ENCODE data around the gene SLC25A26.

Gene SLC25A26

DNA sequence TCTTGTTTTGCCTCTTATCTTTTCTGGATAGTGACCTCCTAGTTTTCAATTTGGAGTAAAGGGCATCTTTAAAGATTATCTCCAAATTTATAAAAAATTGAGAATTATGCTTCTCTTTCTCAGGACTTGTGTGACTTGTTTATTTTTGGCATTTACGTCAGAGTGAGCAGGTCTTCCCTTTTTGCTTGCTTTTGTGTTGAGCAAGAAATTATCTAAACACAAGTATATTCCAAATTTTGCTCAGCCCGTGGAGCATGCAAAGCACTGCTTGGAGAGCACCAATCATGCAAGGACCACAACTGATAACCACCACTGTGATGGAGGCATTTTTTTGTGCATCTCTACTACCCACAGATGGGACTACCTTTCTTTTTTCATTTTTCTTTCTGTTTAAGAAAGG lies 7.1 kb downstream of the SLC25A26 start:
- no peak for DNase-seq

DNA sequence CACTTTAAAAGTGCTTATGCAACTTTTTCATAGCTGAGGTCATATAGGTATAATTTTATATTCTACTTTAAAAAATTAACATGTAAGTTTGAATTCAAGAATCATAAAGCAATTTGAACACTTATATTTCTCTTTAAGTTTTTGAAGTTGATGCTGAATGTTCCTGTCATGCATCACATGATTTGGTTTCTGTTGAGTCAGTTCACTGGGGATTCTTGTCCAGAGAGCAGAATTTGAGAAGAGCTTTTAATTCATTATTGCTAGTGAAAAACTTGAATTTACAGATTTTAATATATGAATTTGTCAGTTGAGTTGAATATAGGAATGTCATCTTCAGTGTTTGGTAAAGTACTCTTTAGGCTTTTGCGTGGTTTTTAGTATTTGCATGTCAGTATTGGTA lies 7.9 kb downstream of the SLC25A26 start:
- no peak for DNase-seq

DNA sequence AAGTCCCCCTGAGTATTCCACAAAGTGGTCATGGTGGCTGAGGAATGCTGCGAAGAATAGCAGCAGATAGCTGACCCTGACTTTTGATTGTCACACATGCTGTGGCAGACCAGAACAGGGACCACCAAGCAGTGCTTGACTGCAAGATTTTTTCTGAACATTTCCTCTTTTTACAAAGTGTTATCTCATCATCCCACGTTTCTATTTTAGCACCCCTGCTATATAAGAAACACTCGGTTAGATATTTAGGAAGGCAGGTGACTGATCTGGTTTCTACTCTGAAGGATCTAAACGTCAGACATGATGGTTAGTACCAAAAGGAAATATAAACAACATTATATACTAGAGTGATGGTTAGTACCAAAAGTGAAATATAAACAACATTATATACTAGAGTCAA lies 9.1 kb downstream of the SLC25A26 start:
- DNase-seq: no peak

DNA sequence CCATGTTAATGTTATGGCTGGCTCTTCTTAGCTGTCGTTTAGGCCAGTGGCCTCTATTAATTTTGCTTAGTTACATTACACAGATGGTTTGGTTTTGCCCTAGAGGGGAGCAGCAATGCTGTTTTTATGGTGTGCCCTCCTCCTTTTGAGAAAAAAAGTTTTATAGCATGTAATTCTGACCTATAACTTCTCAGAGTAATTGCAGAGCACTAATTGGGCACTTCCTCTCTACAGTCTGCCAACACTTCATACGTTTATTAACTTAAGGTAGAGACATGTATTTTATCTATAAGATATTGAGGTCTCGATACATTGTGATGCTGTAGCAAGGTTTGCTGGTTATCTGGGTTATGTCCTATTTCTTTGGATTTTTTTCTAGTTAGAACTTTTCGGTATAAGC lies 12.2 kb downstream of the SLC25A26 start:
- DNase-seq: no peak

DNA sequence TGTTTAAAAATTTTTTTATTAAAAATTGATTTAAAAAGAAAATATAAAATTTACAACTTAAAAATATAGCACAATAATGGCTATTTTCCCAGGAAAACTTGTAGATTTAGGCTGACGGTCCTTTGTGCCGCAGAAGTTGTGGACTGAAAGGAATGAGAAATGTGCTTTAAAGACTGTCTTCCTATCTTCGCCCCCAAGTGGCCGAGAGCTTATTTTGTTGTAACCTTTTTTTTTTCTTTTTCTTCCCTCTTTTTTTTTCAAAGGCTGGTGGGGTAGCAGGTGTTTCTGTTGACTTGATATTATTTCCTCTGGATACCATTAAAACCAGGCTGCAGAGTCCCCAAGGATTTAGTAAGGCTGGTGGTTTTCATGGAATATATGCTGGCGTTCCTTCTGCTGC lies 15.5 kb downstream of the SLC25A26 start:
- DNase-seq: no peak

DNA sequence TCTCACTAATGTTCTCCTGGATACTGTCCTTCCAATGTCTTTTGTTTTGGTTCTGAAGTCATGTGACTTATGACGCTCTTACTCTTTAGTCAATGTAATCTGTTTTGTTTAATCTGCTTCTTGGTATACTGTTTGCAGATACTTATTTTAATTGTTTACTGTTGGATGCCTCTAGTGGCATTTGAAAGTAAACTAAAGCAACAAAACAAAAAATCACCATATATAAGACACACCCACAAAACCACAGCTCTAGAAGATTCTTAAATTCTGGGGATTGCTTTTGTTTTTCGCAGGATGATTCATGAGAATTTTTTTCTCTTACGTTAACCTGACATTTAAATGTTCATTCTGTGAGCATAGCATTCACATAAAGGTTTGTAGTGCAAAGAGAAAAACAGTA lies 16.8 kb downstream of the SLC25A26 start:
- DNase-seq: no peak

DNA sequence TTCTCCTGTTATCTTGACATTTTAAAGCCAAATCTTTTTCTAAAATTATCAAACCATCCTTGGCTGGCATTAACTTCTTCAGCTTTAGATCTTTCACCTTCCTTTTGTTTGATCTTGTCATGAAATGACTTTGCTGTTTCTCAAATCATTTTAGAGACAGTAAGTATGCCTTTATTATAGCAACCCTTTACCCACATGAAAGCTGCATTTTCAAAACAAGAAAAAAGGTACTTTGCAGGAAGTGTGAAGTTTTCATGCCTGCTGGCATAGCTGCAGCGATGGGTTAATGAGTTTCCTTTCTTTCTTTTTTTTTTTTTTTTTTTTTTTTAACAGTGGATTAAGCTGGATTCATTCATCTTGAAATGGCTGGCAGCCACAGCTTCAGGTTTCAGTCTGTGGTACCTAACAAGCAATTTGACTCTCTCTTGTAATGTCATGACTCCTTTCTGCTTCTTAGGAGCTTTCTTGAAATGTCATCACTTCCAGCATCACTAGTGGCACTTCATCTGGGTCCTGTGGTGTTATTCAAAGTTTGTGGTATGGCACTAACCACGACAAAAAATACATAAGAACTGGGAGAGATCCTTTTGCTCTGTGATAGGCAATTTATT lies 18.8 kb downstream of the SLC25A26 start:
- peak in 1 of 2 experiments; percentile 32 for DNase-seq

DNA sequence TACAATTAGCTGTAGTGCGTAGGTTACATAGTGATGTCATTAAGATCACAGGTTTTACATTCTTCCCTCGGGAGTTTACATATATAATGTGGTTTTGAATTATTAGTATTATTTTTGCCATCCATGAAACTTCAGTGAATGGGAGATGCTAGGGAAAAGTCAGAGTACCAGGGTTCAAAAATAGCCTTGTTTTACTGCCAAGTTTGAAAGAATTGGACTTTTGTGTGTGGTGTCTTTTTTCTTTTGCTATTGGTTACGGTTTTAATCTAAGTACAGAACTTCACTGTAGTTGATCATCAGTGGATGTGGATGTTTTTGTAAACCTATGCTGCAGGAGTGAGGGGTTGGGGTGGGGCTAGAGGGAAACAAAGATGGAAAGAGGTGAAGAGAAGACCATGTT lies 20.7 kb downstream of the SLC25A26 start:
- no peak for DNase-seq

DNA sequence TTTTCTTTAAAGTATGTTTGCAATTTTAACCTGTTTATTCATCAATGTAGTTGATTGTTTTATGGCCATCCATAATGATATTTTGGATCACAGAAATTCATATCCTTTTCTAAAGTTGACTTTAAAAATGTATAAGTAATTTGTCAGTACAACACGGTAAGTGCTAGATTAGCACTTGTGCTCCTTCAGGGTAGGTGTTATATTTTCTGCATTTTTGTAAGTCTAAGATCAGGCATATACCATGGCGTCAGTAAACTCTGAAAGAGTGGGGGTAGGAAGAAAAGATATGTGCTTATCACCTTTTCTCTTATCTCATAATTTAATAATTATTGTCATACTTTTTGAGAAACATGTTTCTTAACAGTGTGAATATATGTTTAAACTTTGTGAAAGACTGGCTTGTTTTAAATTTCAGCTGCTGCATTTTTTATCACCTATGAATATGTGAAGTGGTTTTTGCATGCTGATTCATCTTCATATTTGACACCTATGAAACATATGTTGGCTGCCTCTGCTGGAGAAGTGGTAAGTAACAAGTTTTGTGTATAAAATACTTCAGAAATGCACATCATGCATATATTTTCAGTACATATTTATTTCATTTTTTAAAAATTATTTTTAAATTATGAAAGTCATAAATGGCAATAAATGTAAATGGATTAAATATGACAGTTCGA lies 22.1 kb downstream of the SLC25A26 start:
- DNase-seq: no peak

DNA sequence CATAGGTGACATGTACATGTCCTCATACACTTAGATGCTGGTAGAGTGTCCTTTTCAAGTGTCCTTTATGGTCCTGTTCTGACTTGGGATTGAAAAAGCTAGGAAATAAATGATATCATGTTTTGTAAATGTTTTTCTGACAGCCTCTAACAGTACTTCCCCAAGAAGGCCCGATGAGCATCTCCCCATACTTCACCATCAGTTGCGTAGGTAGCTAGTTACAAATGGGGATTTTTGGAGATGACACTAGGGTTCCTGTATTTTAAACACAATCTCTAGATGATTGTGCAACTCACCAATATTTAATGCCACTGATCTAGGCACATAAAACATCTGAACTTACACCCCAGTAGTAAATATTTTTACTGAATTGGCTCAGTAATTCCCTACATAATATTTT lies 27.8 kb downstream of the SLC25A26 start:
- DNase-seq: no peak

DNA sequence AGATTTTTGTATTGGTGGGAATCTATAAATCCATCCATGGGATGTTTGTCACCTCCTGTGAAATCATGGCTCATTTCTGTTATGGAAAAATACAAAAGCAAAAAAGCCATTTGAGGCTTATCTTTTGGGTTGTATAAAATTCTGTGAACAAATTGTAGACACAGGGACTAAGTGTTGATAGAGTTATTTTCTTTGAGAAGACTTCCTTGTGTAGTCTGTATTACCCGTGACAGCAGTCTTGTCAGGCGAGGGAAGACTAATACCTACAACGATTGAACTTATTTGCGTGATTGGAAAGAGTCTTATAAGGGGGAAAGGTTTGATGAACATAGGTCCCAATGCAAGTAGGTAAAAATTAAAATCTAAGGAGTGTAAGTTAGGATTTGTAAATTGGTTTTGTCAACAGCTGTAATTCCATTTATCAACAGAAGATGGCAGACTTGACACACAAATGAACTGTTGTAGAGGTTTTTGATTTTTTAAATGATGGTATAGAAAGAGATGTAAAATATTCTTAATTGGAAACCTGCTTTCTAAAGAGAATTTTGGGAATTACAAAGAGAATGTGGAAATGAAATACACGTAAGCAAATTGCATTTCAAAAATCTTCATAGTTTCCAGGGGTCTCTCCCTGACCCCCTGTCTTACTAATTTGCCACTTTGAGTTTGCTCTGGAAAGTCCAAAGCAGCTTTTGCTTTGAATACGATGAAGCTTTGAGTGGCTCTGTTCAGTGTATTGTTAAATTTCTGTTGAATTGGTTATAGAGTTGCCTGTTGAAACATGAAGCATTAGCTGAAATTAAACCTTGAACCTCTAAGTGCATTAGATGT lies 33.2 kb downstream of the SLC25A26 start:
- no peak for DNase-seq

DNA sequence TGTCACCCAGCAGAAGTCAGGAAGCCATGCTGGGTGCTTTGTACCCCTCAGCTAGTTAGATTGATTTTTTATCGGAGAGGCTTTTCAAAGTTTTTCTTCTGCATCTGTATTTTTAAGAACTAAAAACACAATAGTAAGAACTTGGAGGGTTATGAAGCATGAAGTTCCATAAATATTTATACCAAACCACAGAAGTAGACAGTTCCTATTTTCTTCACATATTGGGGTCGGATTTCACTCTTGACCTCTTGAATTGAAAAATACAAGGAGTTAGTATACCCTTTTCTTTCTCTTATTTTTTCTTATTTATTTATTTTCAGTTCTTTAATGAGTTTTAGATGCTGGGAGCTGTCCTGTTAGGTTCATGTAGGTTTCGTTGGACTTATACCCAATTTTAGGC lies 35.1 kb downstream of the SLC25A26 start:
- DNase-seq: no peak

DNA sequence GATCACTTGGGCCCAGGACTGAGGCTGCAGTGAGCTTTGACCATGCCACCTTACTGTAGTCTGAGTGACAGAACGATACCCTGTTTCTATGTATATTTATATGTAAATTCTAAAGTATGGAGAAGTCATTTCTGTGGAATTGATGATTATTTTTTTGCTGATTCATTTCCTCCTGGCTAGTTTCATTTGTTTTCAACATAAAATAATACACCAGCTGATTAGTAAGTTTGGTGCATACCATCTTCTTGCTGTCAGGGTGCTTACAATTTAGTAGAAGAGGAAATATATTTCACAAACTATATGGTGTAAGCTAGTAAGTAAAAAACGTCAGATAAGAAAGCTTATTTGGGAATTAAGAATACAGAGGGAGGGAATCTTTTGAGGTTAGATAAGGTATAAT lies 36.0 kb downstream of the SLC25A26 start:
- DNase-seq: no peak

DNA sequence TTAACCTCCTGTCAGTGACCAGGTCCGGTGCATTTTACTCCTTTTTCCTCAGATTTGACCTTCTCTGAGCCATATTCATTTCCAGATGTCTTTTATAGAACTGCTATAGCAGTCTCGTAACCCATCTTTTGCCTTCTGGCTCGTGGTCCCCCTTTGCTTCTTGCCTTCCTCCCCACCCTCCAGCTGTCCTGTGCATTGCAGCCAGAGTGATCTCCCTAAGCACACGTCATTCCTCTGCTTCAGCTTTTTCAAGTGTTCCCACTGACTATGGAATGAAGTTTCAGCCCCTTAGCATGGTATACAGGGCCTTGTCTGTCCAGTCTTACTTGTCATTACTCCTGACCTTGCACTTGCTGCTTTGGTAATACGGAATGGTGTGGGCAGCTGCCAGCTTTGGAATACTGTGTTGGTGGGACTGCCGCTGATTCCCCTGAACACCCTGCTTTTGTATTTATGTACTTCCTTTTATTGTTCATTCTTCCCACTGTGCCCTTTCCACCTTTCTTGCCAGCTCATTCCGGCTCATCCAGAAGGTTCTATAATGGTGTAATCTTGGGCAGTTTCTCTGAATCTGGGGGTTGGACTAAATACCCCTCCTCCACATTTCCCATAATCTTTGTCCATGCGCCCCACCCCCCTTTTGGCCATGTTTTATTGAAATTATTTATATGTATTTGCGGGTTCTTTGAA lies 38.9 kb downstream of the SLC25A26 start:
- no peak for DNase-seq

DNA sequence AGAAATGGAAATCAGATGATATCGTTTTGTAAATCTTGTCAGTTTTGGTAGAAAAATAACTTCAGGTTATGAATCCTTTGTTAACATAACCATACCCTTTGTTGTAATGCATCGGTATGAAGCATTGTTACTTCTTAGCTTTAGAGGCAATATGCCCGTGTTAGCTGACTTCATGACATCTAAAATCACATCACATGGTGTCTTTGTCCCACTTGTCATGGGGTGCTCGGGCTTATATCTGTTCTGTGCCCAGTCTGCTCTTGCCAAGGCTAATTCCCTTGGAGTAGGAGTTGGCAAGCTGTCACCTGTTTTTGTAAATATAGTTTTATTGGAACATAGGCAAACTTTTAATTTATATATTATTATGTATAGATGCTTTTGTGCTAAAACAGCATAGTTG lies 39.6 kb downstream of the SLC25A26 start:
- DNase-seq: no peak

DNA sequence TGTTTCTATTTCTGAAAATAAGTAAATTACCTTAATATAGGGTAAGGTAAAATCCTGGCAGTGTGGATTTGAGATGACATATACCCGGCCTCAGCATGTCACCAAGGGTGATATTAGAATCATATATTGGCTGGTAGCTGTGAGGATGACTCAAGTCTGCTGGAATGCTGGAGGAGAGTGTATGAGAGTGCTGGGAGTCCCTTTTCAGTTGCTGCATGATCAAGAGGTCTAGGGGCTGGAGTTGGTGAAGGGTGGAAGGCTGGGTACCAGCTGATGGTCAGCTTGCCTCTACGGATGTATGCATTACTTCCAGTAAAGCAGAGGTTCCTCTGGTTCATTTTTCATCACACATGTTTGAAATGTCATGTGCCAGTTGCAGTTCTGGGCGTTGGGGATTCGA lies 40.6 kb downstream of the SLC25A26 start:
- DNase-seq: no peak

DNA sequence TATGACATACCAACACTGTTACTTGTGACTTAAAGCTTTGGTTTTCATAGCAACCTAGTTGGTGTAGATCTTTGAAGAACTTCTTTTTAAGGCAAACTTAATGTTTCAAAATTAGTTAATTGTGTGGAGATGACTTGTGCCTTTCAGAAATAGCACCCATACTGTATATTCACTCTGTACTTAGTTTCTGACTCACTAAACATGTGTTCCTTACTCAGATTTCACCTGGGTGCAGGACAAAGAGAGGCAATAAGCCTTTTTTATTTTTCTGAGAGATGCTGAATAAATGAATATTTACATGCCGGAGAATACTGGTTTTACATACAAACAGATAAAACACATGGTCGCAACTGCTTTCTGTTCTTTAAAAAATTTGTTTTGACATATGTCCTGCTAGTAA lies 44.8 kb downstream of the SLC25A26 start:
- no peak for DNase-seq

DNA sequence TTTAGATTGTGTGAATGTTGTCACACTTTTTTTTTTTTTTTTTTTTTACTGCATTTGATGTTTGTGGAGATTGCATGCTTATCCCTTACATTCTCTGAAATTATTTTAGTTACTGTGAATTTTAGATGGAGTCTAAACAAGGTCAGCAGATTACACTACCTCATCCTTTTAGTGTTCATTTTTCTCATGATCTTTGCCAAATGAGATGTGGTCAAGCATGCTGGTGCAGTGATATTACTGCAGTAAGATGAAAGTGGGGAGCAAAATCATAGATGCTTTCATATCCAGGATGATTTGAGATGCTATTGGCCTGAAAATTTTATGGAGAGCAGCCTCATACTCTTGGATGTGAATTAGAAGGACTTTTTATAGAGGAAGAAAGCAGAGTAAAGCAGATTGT lies 45.8 kb downstream of the SLC25A26 start:
- DNase-seq: no peak

DNA sequence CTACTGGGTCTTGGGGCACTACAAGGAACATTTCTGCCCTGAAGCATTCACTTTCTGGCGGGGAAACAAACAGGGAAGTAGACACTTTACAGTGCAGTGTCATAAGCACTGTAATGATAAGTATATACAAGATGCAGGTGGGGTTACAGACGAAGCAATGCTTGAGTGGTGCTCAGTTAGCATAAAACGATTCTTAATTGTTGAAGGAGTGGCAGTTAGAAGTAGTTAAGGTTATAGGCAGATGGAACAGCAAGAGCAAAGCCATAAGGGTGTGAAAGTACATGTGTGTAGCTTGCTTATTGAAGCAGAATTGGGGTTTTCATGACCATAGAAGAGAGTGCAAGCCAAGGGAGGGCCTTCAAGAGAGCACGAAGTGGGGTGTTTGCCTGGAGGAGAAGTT lies 46.2 kb downstream of the SLC25A26 start:
- DNase-seq: no peak

DNA sequence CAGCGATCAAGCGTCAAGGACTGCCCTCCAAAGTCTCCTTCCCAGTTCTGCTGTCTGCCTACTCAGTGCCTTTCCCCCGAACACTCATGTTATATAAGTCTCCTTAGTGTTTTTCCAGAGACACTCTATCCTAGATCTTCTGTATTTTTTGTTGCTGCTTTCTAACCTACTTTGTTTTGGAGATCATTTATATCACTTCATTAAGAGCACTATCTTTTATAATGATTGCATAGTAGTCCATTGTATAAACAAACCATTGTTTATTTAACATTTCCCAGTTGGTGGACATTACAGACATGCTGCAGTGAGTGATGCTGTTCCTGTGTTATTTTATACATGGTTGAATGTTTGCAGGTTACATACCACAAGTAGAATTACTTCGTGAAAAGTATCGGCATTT lies 47.1 kb downstream of the SLC25A26 start:
- no peak for DNase-seq

DNA sequence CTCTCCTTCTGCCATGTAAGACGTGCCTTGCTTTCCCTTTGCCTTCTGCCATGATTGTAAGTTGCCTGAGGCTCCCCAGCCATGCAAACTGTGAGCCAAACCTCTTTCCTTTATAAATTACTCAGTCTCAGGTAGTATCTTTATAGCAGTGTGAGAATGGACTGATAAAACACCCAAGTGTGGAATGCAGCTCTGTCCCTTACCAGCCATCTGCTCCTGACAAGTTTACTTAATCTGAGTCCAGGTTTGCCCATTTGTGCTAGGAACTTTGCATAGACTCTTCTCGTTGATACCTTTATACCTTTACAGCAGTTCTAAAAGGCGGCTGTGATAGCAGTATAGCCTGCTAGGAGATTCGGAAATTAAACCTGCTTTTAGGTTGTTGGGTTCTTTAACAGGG lies 48.1 kb downstream of the SLC25A26 start:
- no peak for DNase-seq

DNA sequence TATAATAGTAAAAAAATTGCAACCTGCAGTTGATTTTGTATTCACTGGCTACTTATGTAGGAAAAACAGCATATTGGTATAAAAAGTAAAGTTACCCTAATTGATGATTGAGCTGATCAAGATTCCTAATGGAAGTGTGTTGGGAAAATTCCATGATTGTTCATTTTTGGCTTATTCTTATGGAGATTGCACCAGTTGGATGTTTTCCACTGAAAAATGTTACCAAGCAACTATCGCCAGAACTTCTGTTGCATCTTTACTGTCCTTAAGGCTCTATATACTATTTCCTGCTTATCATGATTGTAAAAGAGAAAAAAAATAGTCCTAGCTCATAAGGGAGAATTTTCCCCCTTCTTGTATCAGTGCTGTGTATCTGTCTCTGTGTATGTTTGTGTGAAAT lies 48.6 kb downstream of the SLC25A26 start:
- no peak for DNase-seq

DNA sequence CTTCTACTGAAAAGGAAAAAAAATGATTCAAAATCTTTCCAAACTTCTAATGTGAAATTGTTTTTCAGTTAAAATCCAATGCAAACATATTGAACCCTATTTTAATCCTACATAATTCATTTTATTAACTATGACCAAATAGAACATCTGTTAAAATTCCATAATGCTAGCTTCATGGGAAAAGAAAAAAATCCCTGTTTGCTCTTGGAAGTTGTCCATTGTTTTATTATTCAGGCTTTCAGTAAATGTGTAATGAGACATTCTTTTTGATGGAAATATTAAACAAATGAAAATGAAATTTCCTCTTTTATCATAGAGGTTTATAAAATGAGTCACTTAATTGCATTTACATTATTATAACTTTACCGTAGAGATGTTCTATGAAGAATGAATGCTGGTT lies 49.5 kb downstream of the SLC25A26 start:
- DNase-seq: no peak

DNA sequence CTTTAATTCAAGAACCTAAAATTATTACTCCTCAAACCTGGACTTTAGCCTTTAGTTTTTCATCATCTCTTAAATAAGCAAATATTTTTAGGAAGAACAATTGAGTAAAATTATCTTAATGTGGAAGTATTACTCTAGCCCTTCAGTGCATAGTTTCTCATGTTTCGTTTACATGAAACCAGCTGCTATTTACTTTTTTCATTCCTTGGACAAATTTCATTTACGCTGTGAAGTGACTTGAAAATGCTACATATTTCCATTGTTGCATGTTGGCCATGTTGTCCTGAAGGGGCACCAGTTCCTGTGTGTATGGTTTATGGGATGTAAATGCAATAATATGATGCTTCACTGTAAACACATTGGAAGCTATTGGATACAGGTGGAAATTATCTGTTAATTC lies 49.9 kb downstream of the SLC25A26 start:
- no peak for DNase-seq

Measured in activated T-cell treated with anti-CD3 and anti-CD28 coated beads, Interleukin-2, amount 50 U/mL, for 48 hours (primary cell).